IMR-90 (cell line): Measurements from ENCODE around the gene ZGRF1. TPM values are rescaled to one million over a fixed set of nuclear protein-coding genes. Genes with fewer than 3 reads are reported as not detected.

Experiments
- ATAC-seq: fragments of 200-7000 bp; cut with Tn5 transposase; 2 replicates; pipeline ENCODE4 v1.9.1; 2020; ENCODE audit warnings: low read depth, mild to moderate bottlenecking, moderate library complexity
- BruUV-seq: library from RNA; stranded (reverse); fragments of 400-500 nt; replicated peaks from 2 replicates; lab custom pipeline; 2021; lab: Mats Ljungman, UMichigan
- CTCF ChIA-PET: fragments of 300-600 bp; formaldehyde crosslinking; extraction: SDS; loops from one replicate; lab custom pipeline; 2021; ENCODE audit warnings: antibody characterized with exemption; lab: Yijun Ruan, JAX
- POLR2A ChIA-PET: fragments of 300-600 bp; sonication (Branson Sonifier 250); formaldehyde crosslinking; loops from one replicate; lab custom pipeline; 2022; ENCODE audit warnings: antibody characterized with exemption; ENCODE audit not compliant: unreplicated experiment; lab: Charles Lee
- DNase-seq: peaks from one replicate; pipeline ENCODE4 v3.0.0; 2013
- H2AFZ ChIP-seq: replicated peaks from 2 replicates; pipeline ENCODE3; 2013; ENCODE audit warnings: low read length, mild to moderate bottlenecking; ENCODE audit not compliant: poor library complexity
- H2AK5ac ChIP-seq: 2 replicates; pipeline ENCODE4 v1.6.1; 2013; ENCODE audit warnings: low read depth, low read length, inconsistent platforms
- H2AK9ac ChIP-seq: replicated peaks from 2 replicates; pipeline ENCODE3; 2013; ENCODE audit warnings: mild to moderate bottlenecking, low read depth, low read length, moderate library complexity; ENCODE audit not compliant: poor library complexity
- H2BK120ac ChIP-seq: 2 replicates; pipeline ENCODE4 v1.6.1; 2013; ENCODE audit warnings: low read depth, low read length, inconsistent platforms
- H2BK15ac ChIP-seq: 3 replicates; pipeline ENCODE4 v1.6.1; 2013; ENCODE audit warnings: low read depth, low read length, inconsistent platforms
- H2BK20ac ChIP-seq: 2 replicates; pipeline ENCODE4 v1.6.1; 2013; ENCODE audit warnings: low read depth, mild to moderate bottlenecking, inconsistent platforms, low read length, moderate library complexity
- H2BK5ac ChIP-seq: 2 replicates; pipeline ENCODE4 v1.6.1; 2013; ENCODE audit warnings: mild to moderate bottlenecking, low read depth, low read length, inconsistent platforms; ENCODE audit not compliant: poor library complexity, severe bottlenecking
- H3K14ac ChIP-seq: replicated peaks from 2 replicates; pipeline ENCODE4 v1.6.1; 2013; ENCODE audit warnings: low read depth, low read length, inconsistent platforms
- H3K18ac ChIP-seq: 2 replicates; pipeline ENCODE4 v1.6.1; 2013; ENCODE audit warnings: low read depth, low read length, control low read depth
- H3K23ac ChIP-seq: 2 replicates; pipeline ENCODE4 v1.6.1; 2013; ENCODE audit warnings: low read depth, low read length, inconsistent platforms
- H3K27ac ChIP-seq: 2 replicates; pipeline ENCODE4 v1.5.1; 2013; ENCODE audit warnings: mild to moderate bottlenecking, control low read depth, low read length; ENCODE audit not compliant: insufficient read depth
- H3K27me3 ChIP-seq: 2 replicates; pipeline ENCODE4 v1.6.1; 2013; ENCODE audit warnings: low read length; ENCODE audit not compliant: control insufficient read depth, insufficient read depth
- H3K36me3 ChIP-seq: 2 replicates; pipeline ENCODE4 v1.6.1; 2013; ENCODE audit warnings: low read length, mixed read lengths; ENCODE audit not compliant: control insufficient read depth, insufficient read depth
- H3K4ac ChIP-seq: 2 replicates; pipeline ENCODE4 v1.6.1; 2013; ENCODE audit warnings: low read depth, low read length, inconsistent platforms
- H3K4me1 ChIP-seq: 2 replicates; pipeline ENCODE4 v1.6.1; 2013; ENCODE audit warnings: low read length, mixed read lengths; ENCODE audit not compliant: control insufficient read depth, insufficient read depth
- H3K4me2 ChIP-seq: 2 replicates; pipeline ENCODE4 v1.6.1; 2013; ENCODE audit warnings: low read depth, mild to moderate bottlenecking, control low read depth, low read length, moderate library complexity
- H3K4me3 ChIP-seq: 2 replicates; pipeline ENCODE4 v1.5.1; 2013; ENCODE audit warnings: low read depth, mild to moderate bottlenecking, control low read depth, low read length, moderate library complexity; ENCODE audit not compliant: insufficient read depth
- H3K56ac ChIP-seq: 2 replicates; pipeline ENCODE4 v1.6.1; 2013; ENCODE audit warnings: low read length, inconsistent platforms; ENCODE audit not compliant: insufficient read depth; ENCODE audit errors: extremely low read depth
- H3K79me1 ChIP-seq, 2 experiments: 2 replicates each; pipeline ENCODE4 v1.6.1; 2013; ENCODE audit warnings: low read length in 2 of 2, inconsistent platforms in 1 of 2, low read depth in 1 of 2
- H3K9ac ChIP-seq: 2 replicates; pipeline ENCODE4 v1.6.1; 2013; ENCODE audit warnings: low read depth, low read length, control low read depth
- H3K9me1 ChIP-seq: 2 replicates; pipeline ENCODE4 v1.6.1; 2013; ENCODE audit warnings: low read length, inconsistent platforms; ENCODE audit not compliant: insufficient read depth
- H3K9me3 ChIP-seq: 2 replicates; pipeline ENCODE4 v1.6.1; 2013; ENCODE audit warnings: low read length; ENCODE audit not compliant: control insufficient read depth, insufficient read depth
- H4K20me1 ChIP-seq: 2 replicates; pipeline ENCODE4 v1.6.1; 2013; ENCODE audit warnings: low read length, inconsistent platforms; ENCODE audit not compliant: insufficient read depth
- H4K5ac ChIP-seq: 2 replicates; pipeline ENCODE4 v1.6.1; 2013; ENCODE audit warnings: mild to moderate bottlenecking, low read depth, low read length, control low read depth
- H4K8ac ChIP-seq, 2 experiments: 2 replicates each; pipeline ENCODE4 v1.6.1; 2013; ENCODE audit warnings: low read depth in 2 of 2, low read length in 2 of 2, control low read depth in 1 of 2, inconsistent platforms in 1 of 2
- H4K91ac ChIP-seq: 2 replicates; pipeline ENCODE4 v1.6.1; 2013; ENCODE audit warnings: low read depth, low read length, inconsistent platforms; ENCODE audit not compliant: insufficient read depth
- BHLHE40 ChIP-seq: fragments of 150-350 bp; IDR thresholded peaks from 2 replicates; pipeline ENCODE4 v1.6.1; 2016; ENCODE audit warnings: mild to moderate bottlenecking, low read depth, low read length
- CEBPB ChIP-seq: IDR thresholded peaks from 2 replicates; pipeline ENCODE4 v1.6.1; 2012; ENCODE audit warnings: low read depth, low read length, improper control_type of control experiment
- CHD1 ChIP-seq: IDR thresholded peaks from 2 replicates; pipeline ENCODE4 v1.6.1; 2012; ENCODE audit warnings: low read depth, low read length, improper control_type of control experiment
- CTCF ChIP-seq: conservative IDR thresholded peaks from 2 replicates; pipeline ENCODE4 v1.5.1; 2012; ENCODE audit warnings: mild to moderate bottlenecking, low read depth, low read length, improper control_type of control experiment
- ELK1 ChIP-seq: fragments of 150-350 bp; IDR thresholded peaks from 2 replicates; pipeline ENCODE4 v1.6.1; 2016; ENCODE audit warnings: low read depth, mild to moderate bottlenecking, low read length, moderate library complexity, borderline replicate concordance
- FOS ChIP-seq: fragments of 150-350 bp; IDR thresholded peaks from 2 replicates; pipeline ENCODE4 v1.6.1; 2016; ENCODE audit warnings: low read depth, low read length
- MAFK ChIP-seq: IDR thresholded peaks from 2 replicates; pipeline ENCODE4 v1.6.1; 2012; ENCODE audit warnings: low read depth, low read length, improper control_type of control experiment
- MXI1 ChIP-seq: IDR thresholded peaks from 2 replicates; pipeline ENCODE4 v1.6.1; 2012; ENCODE audit warnings: low read depth, mild to moderate bottlenecking, low read length, moderate library complexity, borderline replicate concordance
- NFE2L2 ChIP-seq: fragments of 150-350 bp; IDR thresholded peaks from 2 replicates; pipeline ENCODE4 v1.6.1; 2016; ENCODE audit warnings: low read depth, mild to moderate bottlenecking, low read length
- POLR2A ChIP-seq: IDR thresholded peaks from 2 replicates; pipeline ENCODE4 v1.6.1; 2012; ENCODE audit warnings: mild to moderate bottlenecking, low read depth, low read length
- RAD21 ChIP-seq: IDR thresholded peaks from 2 replicates; pipeline ENCODE4 v1.6.1; 2012; ENCODE audit warnings: low read length, improper control_type of control experiment
- RCOR1 ChIP-seq: IDR thresholded peaks from 2 replicates; pipeline ENCODE4 v1.6.1; 2012; ENCODE audit warnings: mild to moderate bottlenecking, low read length, improper control_type of control experiment; ENCODE audit not compliant: insufficient replicate concordance
- RFX5 ChIP-seq: IDR thresholded peaks from 2 replicates; pipeline ENCODE4 v1.8.0; 2012; ENCODE audit warnings: low read depth, mild to moderate bottlenecking, low read length, moderate library complexity
- SMC3 ChIP-seq: fragments of 150-350 bp; IDR thresholded peaks from 2 replicates; pipeline ENCODE4 v1.6.1; 2016; ENCODE audit warnings: low read depth, mild to moderate bottlenecking, antibody characterized with exemption, low read length, moderate library complexity
- USF2 ChIP-seq: fragments of 150-350 bp; IDR thresholded peaks from 2 replicates; pipeline ENCODE4 v1.6.1; 2017; ENCODE audit warnings: mild to moderate bottlenecking, antibody characterized with exemption, low read length, low read depth
- WGBS, 2 experiments: methylation state at CpG; one replicate each; pipeline versions ENCODE4 v1.1.5 to v1.1.7; 2013; ENCODE audit warnings: missing lambda C conversion rate in 2 of 2; ENCODE audit not compliant: insufficient read length in 1 of 2; ENCODE audit errors: extremely low coverage in 2 of 2; 5-methylcytosine and 5-hydroxymethylcytosine counted together
- dilution Hi-C: fragments of 300-500 bp; cut with HindIII; formaldehyde crosslinking; loops from one replicate; pipeline ENCODE4 v1.14.3; 2018; ENCODE audit warnings: low sequenced_read_pairs; ENCODE audit not compliant: unreplicated experiment
- in situ Hi-C: fragments of 300-500 bp; cut with MboI; formaldehyde crosslinking; loops from 3 replicates; pipeline ENCODE4 v1.14.3; 2019; ENCODE audit warnings: low sequenced_read_pairs, inconsistent platforms, mixed read lengths
- intact Hi-C: fragments of 100-400 bp; cut with micrococcal nuclease; formaldehyde crosslinking; loops from 2 replicates; pipeline ENCODE4 v1.10.0; 2022
- polyA plus RNA-seq, 3 experiments: library from polyadenylated mRNA; depleted of rRNA; stranded (reverse); fragments of >200 nt; gene quantifications; 2 replicates each; pipeline ENCODE4 v1.2.3, GENCODE V29; 2012; ENCODE audit warnings: low replicate concordance in 1 of 3
- total RNA-seq: library from RNA; depleted of rRNA; stranded (reverse); fragments of >200 nt; gene quantifications from 2 replicates; pipeline ENCODE4 v1.2.3, GENCODE V29; 2012

Gene ZGRF1
- total and polyA plus RNA-seq, 2 of the 4 experiments (the other 2 are of a cell fraction): 2.8 to 5.6 TPM

GRCh38 chr4:112511803-112512118 lies 124.9 kb downstream of the ZGRF1 start:
- Histone ChIP-seq H2BK120ac (no peak overlapping the region), H3K4me1 (peaks cover 5% of the 10 kb centered on the region; the same call in 1 of the 2 replicates), H3K4me3 (no peak overlapping the region), H2AK5ac (no peak overlapping the region), H3K4ac (no peak overlapping the region), H3K27me3 (peaks cover 84% of the 10 kb centered on the region), H3K9me3 (peaks cover 8% of the 10 kb centered on the region; the same call in 1 of the 2 replicates), H2BK15ac (no peak overlapping the region), H3K9ac (no peak overlapping the region), H4K91ac (no peak overlapping the region), H4K5ac (no peak overlapping the region), H3K79me1 (no peaks in the 10 kb centered on the region), H3K36me3 (no peaks in the 10 kb centered on the region), H3K27ac (no peak overlapping the region), H3K4me2 (no peak overlapping the region), H4K20me1 (no peaks in the 10 kb centered on the region), H3K14ac (no peak overlapping the region), H2AK9ac (no peak overlapping the region), H2BK20ac (no peak overlapping the region), H3K23ac (no peak overlapping the region), H2BK5ac (no peak overlapping the region), H3K56ac (no peak overlapping the region), H2AFZ (no peak overlapping the region), H4K8ac (no peak overlapping the region), H3K9me1 (no peaks in the 10 kb centered on the region), H3K18ac (no peak overlapping the region)
- ATAC-seq (no peak), DNase-seq (no peak)
- dilution Hi-C loops: no loop called here
- ChIA-PET POLR2A (no interaction called here), CTCF (interaction anchor here (1.7 kb wide), 1 partner anchor 11 kb away, joined by 6 read pairs; no protein-coding TSS in a partner anchor)
- TF ChIP-seq CHD1 (no peak), RAD21 (no peak), MXI1 (no peak), SMC3 (no peak), CEBPB (no peak), CTCF (no peak), BHLHE40 (no peak), NFE2L2 (no peak), RFX5 (no peak), FOS (no peak), MAFK (no peak), POLR2A (no peak), USF2 (no peak), RCOR1 (no peak), ELK1 (no peak)
- no TSS peak for BruUV-seq
- 57% methylated on average over 1 of the region's 4 CpGs; no CpG with 5 or more reads in 1 of the 2 experiments for WGBS, 2 experiments
- in situ Hi-C loops: no loop called here
- intact Hi-C loops: no loop called here
